K562 (cell line): ENCODE data around the gene TBL1Y. TPM values are rescaled to one million over a fixed set of nuclear protein-coding genes. Genes with fewer than 3 reads are reported as not detected.

Experiments
- ARID3A ChIP-seq: IDR thresholded peaks from 2 replicates; pipeline ENCODE4 v1.6.1; 2012; ENCODE audit warnings: low read depth, low read length, improper control_type of control experiment, borderline replicate concordance
- CBX8 ChIP-seq: fragments of 200-600 bp; sonication (generic); IDR thresholded peaks from 2 replicates; pipeline ENCODE4 v1.6.1; 2012; ENCODE audit warnings: borderline replicate concordance, mixed run types, low read depth, mild to moderate bottlenecking, moderate library complexity, mixed read lengths, low read length, control low read depth, inconsistent platforms; ENCODE audit not compliant: poor library complexity, severe bottlenecking; ENCODE audit errors: extremely low read depth
- CGGBP1 ChIP-seq: fragments of 250-450 bp; sonication (Bioruptor Pico); IDR thresholded peaks from 2 replicates; pipeline ENCODE4 v1.9.0; 2021; ENCODE audit warnings: mild to moderate bottlenecking
- EP400 ChIP-seq: fragments of 450-650 bp; IDR thresholded peaks from 2 replicates; pipeline ENCODE4 v1.6.1; 2017; ENCODE audit warnings: antibody characterized with exemption, mild to moderate bottlenecking, moderate library complexity
- KDM1A ChIP-seq, 2 experiments: fragments of 450-650 bp; IDR thresholded peaks; 2 replicates each; pipeline ENCODE4 v1.6.1; 2016; ENCODE audit warnings: mild to moderate bottlenecking in 2 of 2
- KDM2B ChIP-seq: fragments of 250-450 bp; sonication (Bioruptor Pico); IDR thresholded peaks from 2 replicates; pipeline ENCODE4 v1.8.0; 2021; ENCODE audit warnings: mild to moderate bottlenecking, moderate library complexity
- MLX ChIP-seq, 2 experiments: fragments of 450-650 bp in 1 of 2; sonication (generic) in 1 of 2; formaldehyde crosslinking; conservative IDR thresholded peaks; 2 replicates each; pipeline versions ENCODE4 v1.4.0 to v1.8.1; 2020 to 2022; ENCODE audit warnings: mild to moderate bottlenecking in 1 of 2, missing genetic modification reagents in 1 of 2
- PHB2 ChIP-seq: fragments of 450-650 bp; IDR thresholded peaks from 2 replicates; pipeline ENCODE4 v1.6.1; 2017; ENCODE audit warnings: low read depth
- TFAP4 ChIP-seq: sonication (generic); formaldehyde crosslinking; IDR thresholded peaks from 2 replicates; pipeline ENCODE4 v1.8.0; 2022; ENCODE audit warnings: missing genetic modification reagents, mild to moderate bottlenecking, moderate library complexity, borderline replicate concordance
- THRB ChIP-seq: fragments of 450-650 bp; formaldehyde crosslinking; conservative IDR thresholded peaks from 2 replicates; pipeline ENCODE4 v1.4.0; 2022; ENCODE audit warnings: mild to moderate bottlenecking, missing genetic modification characterization
- polyA plus RNA-seq, 8 experiments: library from polyadenylated mRNA; depleted of rRNA in 4 of 8; stranded (reverse) in 5 of 8; unstranded in 3 of 8; fragments of >200 nt; fragmentation: Nextera tagmentation in 2 of 8; fragmentation: Illumina TruSeq in 1 of 8; extraction: Ambion mirVana in 2 of 8; extraction: Trizol in 1 of 8; gene quantifications; 2 replicates each; pipeline versions ENCODE4 v1.2.1 to v1.2.3, GENCODE V29; 2011 to 2014; ENCODE audit warnings: inconsistent platforms in 1 of 8, missing spikeins in 1 of 8
- total RNA-seq, 7 experiments: library from RNA; depleted of rRNA in 6 of 7; stranded (reverse); fragments of >200 nt in 6 of 7; fragmentation: Illumina TruSeq in 2 of 7; extraction: Trizol in 2 of 7; gene quantifications; 2 replicates each; pipeline versions ENCODE4 v1.2.1 to v1.2.3, GENCODE V29; 2011 to 2021; ENCODE audit warnings: low replicate concordance in 1 of 7
- TF ChIP-seq, protein P1 (sequence below): sonication (generic); formaldehyde crosslinking; IDR thresholded peaks from 2 replicates; pipeline ENCODE4 v1.8.1; 2023; ENCODE audit warnings: missing genetic modification reagents, mild to moderate bottlenecking, borderline replicate concordance

Gene TBL1Y
- total and polyA plus RNA-seq, 9 of the 15 experiments (the other 6 are each of a cell fraction or from before 2014, with no cell fraction given): not detected

- TF ChIP-seq, protein P1, sequence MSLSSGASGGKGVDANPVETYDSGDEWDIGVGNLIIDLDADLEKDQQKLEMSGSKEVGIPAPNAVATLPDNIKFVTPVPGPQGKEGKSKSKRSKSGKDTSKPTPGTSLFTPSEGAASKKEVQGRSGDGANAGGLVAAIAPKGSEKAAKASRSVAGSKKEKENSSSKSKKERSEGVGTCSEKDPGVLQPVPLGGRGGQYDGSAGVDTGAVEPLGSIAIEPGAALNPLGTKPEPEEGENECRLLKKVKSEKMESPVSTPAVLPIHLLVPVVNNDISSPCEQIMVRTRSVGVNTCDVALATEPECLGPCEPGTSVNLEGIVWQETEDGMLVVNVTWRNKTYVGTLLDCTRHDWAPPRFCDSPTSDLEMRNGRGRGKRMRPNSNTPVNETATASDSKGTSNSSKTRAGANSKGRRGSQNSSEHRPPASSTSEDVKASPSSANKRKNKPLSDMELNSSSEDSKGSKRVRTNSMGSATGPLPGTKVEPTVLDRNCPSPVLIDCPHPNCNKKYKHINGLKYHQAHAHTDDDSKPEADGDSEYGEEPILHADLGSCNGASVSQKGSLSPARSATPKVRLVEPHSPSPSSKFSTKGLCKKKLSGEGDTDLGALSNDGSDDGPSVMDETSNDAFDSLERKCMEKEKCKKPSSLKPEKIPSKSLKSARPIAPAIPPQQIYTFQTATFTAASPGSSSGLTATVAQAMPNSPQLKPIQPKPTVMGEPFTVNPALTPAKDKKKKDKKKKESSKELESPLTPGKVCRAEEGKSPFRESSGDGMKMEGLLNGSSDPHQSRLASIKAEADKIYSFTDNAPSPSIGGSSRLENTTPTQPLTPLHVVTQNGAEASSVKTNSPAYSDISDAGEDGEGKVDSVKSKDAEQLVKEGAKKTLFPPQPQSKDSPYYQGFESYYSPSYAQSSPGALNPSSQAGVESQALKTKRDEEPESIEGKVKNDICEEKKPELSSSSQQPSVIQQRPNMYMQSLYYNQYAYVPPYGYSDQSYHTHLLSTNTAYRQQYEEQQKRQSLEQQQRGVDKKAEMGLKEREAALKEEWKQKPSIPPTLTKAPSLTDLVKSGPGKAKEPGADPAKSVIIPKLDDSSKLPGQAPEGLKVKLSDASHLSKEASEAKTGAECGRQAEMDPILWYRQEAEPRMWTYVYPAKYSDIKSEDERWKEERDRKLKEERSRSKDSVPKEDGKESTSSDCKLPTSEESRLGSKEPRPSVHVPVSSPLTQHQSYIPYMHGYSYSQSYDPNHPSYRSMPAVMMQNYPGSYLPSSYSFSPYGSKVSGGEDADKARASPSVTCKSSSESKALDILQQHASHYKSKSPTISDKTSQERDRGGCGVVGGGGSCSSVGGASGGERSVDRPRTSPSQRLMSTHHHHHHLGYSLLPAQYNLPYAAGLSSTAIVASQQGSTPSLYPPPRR (CRISPR knock-in tag): no peak
- TF ChIP-seq CBX8 (no peak), ARID3A (no peak), PHB2 (no peak), EP400 (no peak), MLX (CRISPR knock-in tag; conservative IDR thresholded peaks at IDR 0.05) (no peak), CGGBP1 (CRISPR knock-in tag) (no peak), KDM2B (CRISPR knock-in tag) (no peak), THRB (CRISPR knock-in tag) (no peak), KDM1A (IDR thresholded peaks at IDR 0.05) (no peak), TFAP4 (CRISPR knock-in tag) (no peak)
Measured at GRCh38 chrY:6983221-6983620, 72.7 kb downstream of the TBL1Y start (continued).
